HG03060 (cell line): Measurements from ENCODE around the gene PHETA1.
"Not testable (repeated sequence)": the region's sequence is repeated elsewhere in the genome, so short reads cannot be mapped to it uniquely, and the experiment has no call there.

ENCODE experiments used
- ATAC-seq: cut with Tn5 transposase; IDR thresholded peaks from one replicate; pipeline ENCODE4 v1.9.1; 2021; ENCODE audit warnings: low read depth, moderate number of reproducible peaks; ENCODE audit not compliant: unreplicated experiment

PHETA1 gene

GRCh38 chr12:111352296-111352993 is 16.4 kb downstream of the PHETA1 start:
- ATAC-seq: no peak

- ATAC-seq: no peak
Measured at GRCh38 chr12:111351026-111351425, 17.9 kb downstream of the PHETA1 start.

DNA sequence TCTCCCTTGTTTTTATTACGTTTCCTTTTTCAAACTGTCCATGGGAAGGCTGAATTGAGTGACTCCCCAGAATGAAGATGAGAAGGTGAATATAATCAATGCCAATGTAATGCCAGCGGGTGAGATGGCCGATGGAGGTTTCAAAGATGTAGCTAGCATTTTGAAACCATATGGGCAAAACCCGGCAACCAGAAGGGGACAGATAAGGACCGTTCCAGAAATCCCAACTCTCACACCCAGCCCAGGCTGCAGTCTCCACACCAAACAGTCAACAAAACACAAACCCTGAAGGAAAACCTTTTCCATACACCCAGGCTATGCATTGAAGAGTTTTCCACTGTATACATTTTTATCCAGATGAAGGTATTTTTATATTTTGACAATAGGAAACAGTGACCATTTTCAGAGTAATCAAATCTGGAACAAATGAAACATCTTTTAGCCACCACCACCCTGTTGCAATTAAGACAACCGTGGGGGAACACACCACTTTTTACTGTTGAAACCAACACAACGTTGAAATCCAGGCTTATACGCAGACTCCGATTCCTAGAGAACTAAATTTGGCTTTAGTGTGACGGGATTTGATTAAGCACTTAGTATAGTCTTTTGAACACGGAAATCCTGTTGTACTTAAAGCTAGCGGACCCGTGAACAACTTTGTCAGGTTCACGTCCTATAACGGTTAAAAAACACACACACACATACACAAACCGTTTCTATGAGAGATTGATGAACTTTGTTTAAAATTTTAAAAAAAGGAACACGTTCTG is 19.0 kb downstream of the PHETA1 start:
- ATAC-seq: no peak

GRCh38 chr12:111349101-111349747 is 19.7 kb downstream of the PHETA1 start:
- ATAC-seq: no peak

DNA sequence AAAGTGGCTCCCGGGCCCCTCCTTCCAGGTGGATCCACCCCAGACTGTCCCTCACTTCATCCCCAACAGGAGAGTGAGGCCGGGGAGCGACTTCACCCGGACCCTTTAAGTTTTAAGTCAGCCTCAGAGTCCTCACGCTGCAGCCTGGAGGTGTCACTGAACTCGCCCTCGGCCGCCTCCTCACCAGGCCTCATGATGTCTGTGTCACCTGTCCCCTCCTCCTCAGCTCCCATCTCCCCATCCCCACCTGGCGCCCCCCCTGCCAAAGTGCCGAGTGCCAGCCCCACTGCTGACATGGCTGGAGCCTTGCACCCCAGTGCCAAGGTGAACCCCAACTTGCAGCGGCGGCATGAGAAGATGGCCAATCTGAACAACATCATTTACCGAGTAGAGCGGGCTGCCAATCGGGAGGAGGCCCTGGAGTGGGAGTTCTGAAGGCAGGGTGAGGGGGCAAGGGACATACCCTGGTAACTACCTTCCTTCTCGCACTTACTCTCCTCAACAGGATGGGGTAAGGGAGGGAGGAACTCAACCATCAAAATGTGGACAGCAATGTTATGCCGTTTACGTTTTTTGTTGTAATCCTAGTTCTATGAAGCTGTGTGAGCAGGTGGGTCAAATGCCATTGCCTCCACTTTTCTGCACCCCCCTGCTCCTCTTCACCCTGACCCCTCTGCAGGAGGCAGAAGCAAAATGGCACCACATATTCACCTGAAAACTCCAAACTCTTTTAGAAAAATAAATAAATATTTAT is 20.8 kb downstream of the PHETA1 start:
- ATAC-seq: no peak

DNA sequence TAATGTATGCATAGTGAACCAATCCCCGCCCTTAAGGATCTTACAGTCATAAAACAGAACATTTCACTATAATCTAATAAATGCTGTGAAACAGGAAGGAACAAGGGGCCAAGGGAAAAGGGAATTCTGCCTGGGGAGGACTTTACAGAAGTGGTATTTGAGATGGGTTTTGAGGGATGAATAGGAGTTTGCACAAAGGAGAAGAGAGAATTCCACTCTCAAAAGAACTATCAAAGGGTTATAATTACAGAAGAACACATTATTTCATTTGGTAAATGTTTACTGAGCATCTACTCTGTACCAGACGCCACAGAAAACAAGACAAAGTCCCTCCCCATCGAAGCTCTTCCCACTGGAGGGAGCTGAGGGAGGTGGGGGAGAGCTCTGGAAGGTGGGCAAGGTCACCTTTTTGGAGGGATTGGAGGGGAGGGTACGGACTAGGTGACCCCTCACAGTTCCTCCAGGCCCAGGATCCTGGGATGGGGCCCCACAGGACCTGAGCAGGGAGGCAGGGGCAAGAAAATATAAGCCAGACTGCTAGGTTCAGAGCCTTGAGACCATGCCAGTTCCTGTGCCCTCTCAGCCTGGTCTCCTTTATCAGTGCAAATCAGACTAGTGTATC is 24.5 kb downstream of the PHETA1 start:
- ATAC-seq: no peak

DNA sequence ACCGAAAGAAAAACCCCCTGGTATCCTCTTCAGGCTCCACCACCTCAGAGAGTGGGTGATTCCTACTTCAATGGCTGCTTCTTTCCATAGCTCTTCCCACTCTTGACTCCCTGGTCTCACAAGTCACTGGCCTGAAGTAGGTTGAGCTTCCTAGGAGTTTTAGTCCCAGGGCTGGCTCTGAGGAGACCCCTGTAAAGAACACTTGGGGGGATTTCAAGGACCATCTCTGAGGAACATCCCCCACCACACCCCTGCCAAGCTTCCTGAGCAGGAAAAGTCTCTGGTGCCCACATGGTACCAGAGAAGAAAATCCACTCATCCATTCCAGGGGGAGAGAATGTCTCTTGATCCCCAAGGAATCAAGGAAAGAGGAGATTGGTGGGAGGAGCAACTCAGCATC is 25.7 kb downstream of the PHETA1 start:
- ATAC-seq: no peak

- ATAC-seq: no peak
Measured at GRCh38 chr12:111342376-111342775, 26.5 kb downstream of the PHETA1 start.

GRCh38 chr12:111341426-111342065 is 27.3 kb downstream of the PHETA1 start:
- no peak for ATAC-seq

- not testable (repeated sequence) for ATAC-seq
Measured at GRCh38 chr12:111340680-111341079, 28.2 kb downstream of the PHETA1 start.

- no peak for ATAC-seq
Measured at GRCh38 chr12:111340231-111340630, 28.7 kb downstream of the PHETA1 start.

GRCh38 chr12:111339321-111339938 is 29.5 kb downstream of the PHETA1 start:
- no peak for ATAC-seq

GRCh38 chr12:111338096-111338495 is 30.8 kb downstream of the PHETA1 start:
- no peak for ATAC-seq

- ATAC-seq: no peak
Measured at GRCh38 chr12:111337371-111337770, 31.5 kb downstream of the PHETA1 start.

- not testable (repeated sequence) for ATAC-seq
Measured at GRCh38 chr12:111336411-111336810, 32.5 kb downstream of the PHETA1 start.

GRCh38 chr12:111335811-111336210 is 33.1 kb downstream of the PHETA1 start:
- no peak for ATAC-seq

GRCh38 chr12:111335301-111335700 is 33.6 kb downstream of the PHETA1 start:
- ATAC-seq: not testable (repeated sequence)

DNA sequence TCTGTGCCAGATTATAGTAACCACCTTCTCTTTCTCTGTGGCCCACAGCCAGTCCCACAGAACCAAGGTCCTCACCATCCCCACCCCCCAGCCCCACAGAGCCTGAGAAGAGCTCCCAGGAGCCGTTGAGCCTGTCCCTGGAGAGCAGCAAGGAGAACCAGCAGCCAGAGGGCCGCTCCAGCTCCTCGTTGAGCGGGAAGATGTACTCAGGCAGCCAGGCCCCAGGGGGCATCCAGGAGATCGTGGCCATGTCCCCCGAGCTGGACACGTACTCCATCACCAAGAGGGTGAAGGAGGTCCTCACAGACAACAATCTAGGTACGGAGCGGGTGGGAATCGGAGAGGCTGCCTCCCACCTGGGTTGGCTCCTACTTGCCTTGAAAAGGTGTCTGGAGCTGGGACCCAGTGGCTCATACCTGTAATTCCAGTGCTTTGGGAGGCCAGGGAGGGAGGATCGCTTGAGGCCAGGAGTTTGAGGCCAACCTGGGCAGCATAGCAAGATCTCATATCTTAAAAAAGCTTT is 34.4 kb downstream of the PHETA1 start:
- no peak for ATAC-seq
